Tibial nerve (tissue), 4 donors: ENCODE results near the gene LSAMP.

Experiments used
- EP300 ChIP-seq, 2 donors: sonication (generic); formaldehyde crosslinking; IDR thresholded peaks; one replicate each; pipeline ENCODE4 v1.6.1; 2017; ENCODE audit warnings: antibody characterized with exemption in 2 of 2, mild to moderate bottlenecking in 1 of 2
- POLR2A ChIP-seq, 2 donors: fragments of 450-650 bp; IDR thresholded peaks; one replicate each; pipeline ENCODE4 v1.6.1; 2017; ENCODE audit warnings: antibody characterized with exemption in 2 of 2, mild to moderate bottlenecking in 2 of 2, moderate library complexity in 2 of 2
- TF ChIP-seq, protein P1 (sequence below), 5 experiments: fragments of 200-600 bp in 3 of 5; fragments of 450-650 bp in 2 of 5; sonication (generic) in 3 of 5; IDR thresholded peaks; one replicate each; pipeline ENCODE4 v1.5.1; 2016 to 2019; ENCODE audit warnings: antibody characterized with exemption in 5 of 5, mild to moderate bottlenecking in 3 of 5, moderate library complexity in 2 of 5

DNA sequence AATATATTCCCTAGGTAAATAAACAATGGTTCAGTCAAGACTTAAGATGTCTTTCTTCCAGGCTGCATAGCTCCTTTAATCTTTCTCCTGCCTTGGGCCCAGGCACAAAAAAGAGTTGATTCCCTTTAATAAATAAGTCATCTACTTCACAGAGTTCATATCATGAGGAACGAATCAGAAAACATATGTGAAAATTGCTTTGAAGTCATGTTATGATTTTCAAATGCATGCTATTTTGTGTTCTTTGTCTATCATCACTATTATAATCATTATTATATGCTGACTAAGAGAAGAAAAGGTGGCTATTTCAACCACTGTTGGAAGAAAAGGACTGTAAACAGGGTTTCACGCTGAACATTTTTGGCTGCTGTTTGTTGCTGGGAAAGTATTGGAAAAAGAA, 70.4 kb downstream of the LSAMP start:
- TF ChIP-seq POLR2A (IDR thresholded peaks at IDR 0.05): no peak
- TF ChIP-seq, protein P1, sequence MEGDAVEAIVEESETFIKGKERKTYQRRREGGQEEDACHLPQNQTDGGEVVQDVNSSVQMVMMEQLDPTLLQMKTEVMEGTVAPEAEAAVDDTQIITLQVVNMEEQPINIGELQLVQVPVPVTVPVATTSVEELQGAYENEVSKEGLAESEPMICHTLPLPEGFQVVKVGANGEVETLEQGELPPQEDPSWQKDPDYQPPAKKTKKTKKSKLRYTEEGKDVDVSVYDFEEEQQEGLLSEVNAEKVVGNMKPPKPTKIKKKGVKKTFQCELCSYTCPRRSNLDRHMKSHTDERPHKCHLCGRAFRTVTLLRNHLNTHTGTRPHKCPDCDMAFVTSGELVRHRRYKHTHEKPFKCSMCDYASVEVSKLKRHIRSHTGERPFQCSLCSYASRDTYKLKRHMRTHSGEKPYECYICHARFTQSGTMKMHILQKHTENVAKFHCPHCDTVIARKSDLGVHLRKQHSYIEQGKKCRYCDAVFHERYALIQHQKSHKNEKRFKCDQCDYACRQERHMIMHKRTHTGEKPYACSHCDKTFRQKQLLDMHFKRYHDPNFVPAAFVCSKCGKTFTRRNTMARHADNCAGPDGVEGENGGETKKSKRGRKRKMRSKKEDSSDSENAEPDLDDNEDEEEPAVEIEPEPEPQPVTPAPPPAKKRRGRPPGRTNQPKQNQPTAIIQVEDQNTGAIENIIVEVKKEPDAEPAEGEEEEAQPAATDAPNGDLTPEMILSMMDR (IDR thresholded peaks at IDR 0.05): no peak
- no peak for TF ChIP-seq EP300 (IDR thresholded peaks at IDR 0.05)
